H4 (cell line): ENCODE data around the gene IRGQ. TPM values are rescaled to one million over a fixed set of nuclear protein-coding genes. Genes with fewer than 3 reads are reported as not detected.
"Not testable (repeated sequence)": the region's sequence is repeated elsewhere in the genome, so short reads cannot be mapped to it uniquely, and the experiment has no call there.

ENCODE experiments used
- DNase-seq: peaks from one replicate; pipeline ENCODE4 v3.0.0-alpha.2; 2015; ENCODE audit warnings: low spot score
- total RNA-seq: library from RNA; depleted of rRNA; stranded (reverse); fragments of >200 nt; shearing (Covaris generic); gene quantifications from 2 replicates; pipeline ENCODE4 v1.2.3, GENCODE V29; 2014

The IRGQ gene
- total RNA-seq, 1 experiment from 2014 or later: 22.4 TPM

DNA sequence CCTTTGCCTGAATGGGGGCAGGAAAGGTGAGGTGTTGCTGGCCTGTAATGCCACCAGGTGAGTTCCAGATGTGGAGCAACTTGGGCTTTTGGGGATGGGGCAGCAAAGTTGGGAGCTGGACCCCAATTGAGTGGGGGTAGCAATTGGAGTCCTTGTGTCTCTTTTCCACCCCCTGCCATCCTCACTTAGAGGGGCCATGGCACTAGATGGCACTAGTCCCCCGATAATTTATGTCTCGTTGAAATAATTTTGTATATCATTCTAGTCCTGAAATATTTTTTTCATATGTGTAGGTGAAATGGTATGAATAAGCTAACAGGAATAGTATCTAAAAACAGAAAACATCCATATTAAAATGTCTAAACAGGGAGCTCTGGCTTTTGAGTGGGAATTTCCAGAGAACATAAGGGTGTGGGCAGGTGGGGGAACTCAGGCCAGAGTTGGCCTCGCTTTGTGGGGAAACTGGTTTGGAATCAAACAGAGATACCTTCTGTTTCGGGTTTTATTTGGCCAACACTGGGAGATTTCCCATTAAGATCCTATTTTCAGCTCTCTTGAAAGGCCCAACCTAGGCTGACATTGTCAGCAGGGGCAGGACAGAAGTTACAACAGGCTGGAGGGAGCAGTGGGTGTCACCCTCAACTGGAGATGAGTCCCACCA is 3.8 kb upstream of the IRGQ start:
- no peak for DNase-seq

DNA sequence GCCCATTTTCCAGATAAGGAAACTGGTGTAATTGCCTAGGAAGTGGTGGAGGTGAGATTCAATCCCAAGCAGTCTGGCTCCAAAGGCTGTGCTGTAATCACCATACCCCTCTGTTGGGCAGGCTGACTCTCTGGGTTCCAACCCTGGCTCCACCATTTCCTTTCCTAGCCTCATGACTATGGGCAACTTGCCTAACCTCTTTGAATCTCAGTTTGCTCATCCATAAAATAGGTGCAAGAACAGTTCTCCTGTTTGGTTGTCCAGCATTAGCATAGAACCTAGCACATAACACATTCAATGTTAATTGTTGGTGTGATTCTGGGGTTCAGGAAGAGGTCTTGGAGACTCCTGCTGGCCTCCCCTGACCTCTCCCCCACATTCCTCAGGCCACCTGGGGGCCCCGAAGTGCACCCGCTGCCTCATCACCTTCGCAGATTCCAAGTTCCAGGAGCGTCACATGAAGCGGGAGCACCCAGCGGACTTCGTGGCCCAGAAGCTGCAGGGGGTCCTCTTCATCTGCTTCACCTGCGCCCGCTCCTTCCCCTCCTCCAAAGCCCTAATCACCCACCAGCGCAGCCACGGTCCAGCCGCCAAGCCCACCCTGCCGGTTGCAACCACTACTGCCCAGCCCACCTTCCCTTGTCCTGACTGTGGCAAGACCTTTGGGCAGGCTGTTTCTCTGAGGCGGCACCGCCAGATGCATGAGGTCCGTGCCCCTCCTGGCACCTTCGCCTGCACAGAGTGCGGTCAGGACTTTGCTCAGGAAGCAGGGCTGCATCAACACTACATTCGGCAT is 2.7 kb upstream of the IRGQ start:
- DNase-seq: no peak

DNA sequence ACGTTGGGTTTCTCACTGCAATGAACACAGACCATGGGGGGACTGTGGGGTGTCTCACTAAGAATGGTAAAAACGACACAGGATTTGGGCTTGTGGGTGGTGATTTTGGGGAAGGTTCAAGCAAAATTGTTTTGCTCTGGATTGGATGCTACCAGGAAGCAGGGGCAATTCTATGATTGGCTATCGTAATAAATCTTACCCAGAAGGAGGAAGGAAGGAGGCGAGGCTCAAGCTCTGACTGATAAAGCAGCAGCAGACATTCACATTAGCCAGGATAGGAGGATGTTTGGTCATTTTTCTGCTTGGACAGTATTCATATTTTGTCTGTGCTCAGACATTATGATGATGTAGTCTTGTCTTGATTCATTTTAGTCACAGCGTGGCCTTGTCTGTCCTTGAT is 1.9 kb upstream of the IRGQ start:
- DNase-seq: no peak

DNA sequence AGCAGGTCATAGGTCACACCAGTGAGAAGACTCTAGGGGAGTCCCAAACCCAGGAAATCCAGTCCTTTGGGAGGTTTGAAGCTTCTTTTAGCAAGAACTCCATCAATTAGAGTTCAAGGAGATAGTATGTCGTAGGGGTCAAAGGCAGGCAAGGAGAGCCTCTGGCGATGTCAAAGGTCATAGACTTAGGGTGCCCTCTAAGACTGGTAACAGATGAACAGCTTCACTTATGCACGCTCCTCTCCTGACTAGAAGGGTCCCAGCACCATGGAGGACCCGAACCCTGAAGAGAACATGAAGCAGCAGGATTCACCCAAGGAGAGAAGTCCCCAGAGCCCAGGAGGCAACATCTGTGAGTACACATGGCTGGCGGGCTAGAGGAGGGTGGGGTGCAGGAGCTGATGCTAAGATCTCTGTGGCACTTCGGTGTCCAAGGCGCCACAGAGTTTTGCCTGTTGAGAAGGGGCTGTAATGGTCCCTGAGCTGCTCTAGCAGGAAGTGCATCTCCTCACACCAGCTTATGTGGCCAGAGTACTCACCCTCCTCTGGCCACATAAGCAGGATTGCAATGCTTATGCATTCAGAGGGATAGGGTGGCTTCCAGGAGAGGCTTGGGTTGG is 1.0 kb upstream of the IRGQ start:
- no peak for DNase-seq

DNA sequence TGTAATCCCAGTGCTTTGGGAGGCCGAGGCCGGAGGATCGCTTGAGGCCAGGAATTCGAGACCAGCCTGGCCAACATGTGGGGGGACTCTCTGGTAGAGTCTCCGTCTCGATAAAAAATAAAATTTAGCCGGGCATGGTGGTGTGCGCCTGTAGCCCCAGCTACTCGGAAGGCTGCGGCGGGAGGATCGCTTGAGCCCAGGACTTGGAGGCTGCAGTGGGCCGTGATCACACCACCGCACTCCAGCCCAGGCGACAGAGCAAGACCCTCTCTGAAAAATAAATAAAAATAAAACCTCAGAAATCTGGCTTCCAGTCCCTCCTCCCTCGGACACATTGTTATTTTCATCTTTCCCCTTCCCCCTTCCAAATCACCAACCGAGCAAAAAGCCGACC is 332 bp downstream of the IRGQ start:
- DNase-seq: no peak

DNA sequence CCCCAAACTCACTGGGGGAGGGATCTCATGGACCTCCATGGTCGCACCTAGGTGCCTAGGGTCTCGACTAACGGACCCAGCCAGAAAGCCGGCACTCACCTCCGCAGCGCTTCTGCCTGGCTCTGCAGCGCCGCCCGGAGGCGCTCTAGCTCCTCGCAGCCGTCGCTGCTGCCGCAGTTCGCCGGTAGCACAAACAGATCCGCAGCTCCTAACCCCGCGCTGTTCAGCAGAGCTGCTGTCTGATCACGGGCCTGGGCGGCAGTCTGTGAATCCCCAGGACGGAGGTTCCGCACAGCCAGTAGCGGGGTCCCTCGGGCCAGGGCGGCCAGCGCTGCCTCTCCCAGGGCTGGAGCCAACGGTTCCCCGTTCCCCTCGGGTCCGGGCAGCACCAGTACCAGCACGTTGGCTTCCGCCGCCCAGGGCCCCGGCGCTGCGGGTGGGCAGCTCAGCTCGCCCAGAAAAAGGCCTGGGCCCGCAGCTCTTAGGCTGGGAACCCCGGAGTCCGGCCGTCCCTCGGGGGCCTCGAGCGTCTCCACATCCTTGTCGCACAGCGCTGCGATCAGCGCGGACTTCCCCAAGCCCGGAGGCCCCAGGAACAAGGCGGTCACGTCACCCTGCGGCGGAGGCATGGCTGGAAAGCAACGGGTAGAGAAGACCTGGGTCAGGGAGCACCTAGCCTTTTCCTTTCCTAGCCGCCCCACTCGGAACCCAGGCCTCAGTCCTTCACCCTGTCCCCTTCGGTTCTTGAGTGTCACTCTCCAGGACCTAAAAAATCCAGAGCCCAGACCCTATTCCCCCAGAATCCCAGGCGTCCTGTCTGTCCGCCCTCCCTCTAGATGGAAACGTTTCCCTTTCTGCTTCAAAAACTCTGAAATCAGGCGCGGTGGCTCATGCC is 977 bp downstream of the IRGQ start:
- DNase-seq: no peak

DNA sequence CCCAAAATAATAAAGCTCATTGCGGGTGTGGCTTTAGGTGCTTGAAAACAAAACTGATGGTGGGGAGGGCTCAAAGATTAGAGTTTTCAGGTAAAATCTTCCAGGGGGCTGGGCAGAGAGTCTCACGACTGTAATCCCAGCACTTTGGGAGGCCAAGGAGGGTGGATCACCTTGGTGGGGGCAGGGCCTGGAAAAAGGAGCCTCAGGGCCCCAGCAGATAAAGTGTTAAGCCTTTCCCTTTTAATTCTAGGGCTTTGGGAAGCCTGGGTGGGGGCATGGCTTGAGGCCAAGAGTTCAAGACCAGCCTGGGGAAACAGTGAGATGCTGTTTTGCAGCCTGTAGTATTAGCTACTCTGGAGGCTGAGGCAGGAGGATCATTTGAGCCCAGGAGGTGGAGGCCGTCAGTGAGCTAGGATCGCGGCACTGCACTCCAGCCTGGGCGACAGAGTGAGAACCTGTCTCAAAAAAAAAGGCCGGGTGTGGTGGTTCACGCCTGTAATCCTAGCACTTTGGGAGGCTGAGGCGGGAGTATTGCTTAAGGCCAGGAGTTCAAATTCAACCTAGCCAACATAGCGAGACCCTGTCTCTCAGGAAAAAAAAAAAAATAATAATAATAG is 1.7 kb downstream of the IRGQ start:
- DNase-seq: no peak

DNA sequence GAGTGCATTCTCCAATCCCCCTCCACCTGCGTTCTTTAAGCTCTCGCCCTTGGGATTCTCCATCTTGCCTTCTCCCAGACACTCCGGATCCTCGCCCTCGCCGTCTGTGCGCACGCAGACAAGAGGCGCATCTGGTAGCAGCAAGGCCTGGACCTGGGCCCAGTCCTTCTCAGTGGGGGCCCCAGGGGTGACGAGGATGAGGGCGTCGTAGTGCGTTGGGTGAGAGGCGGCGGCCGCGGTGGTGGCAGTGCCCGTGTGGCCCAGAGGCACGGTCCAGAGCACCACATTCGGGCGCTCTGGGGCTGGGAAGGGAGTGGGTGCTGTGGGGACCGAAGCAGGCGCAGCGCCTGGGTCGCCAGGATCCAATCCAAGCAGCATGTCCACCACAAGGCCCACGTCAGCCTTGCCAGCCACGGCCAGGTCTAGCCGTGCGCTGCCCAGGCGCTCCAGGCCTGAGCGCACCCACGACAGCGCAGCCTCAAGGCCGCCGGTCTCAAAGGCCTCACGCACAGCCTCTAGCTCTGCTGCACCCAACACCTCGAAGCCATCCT is 3.1 kb downstream of the IRGQ start:
- DNase-seq: no peak

DNA sequence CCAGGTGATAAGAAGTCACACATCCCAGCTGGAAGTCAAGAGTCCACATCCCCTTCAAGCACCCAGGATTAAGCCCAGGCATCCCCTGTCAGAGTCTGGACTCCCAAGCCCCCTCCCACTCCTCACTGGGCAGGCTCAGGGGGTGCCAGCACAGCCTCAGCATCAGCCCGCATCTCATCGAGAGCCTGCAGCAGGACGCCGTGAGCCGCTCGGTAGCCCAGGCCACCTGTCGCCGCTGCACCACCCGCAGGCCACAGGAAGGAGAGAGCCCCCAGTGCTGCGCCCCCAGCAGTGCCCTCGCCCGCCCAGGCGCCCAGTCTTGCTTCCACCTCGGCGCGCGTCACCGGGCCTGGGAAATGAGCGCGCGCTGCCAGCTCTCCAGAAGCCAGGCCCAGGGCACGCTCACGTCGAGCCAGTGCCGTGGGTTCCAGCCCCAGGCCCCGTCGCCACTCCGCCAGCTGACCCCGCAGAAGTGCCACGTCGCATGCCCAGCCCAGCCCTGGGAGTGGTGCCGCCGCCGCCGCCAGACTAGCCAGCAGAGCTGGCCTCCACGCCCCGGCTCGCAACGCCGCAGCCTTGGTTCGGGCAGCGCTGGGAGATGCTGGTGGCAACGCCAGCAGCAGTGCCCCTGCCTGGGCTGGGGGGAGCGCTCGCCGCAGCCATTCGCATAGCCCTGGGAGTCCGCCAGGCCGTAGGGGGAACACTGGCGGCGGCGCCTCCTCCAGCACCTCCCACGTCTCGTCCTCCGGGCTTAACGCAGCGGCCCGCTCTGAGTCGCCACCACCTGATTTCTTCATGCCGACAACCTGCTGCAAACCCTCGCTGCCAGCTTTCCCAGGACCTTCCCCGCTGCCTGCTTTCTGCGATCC is 3.8 kb downstream of the IRGQ start:
- no peak for DNase-seq

DNA sequence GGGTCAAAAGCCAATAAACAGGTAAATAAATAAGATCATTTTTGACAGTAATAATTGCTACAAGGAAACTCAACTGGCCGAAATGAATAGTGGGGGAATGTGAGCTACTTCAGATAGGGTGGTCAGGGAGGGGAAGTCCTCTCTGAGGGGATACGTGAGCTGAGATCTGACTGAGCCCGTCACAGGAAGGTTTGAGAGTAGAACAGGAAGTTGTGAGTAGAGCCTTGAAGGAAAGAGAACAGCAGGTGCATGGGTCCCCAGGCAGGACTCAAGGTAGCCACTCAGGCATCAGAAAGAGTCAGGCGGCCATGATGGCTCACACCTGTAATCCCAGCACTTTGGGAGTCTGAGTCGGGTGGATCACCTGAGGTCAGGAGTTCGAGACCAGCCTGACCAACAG is 6.3 kb downstream of the IRGQ start:
- DNase-seq: no peak

DNA sequence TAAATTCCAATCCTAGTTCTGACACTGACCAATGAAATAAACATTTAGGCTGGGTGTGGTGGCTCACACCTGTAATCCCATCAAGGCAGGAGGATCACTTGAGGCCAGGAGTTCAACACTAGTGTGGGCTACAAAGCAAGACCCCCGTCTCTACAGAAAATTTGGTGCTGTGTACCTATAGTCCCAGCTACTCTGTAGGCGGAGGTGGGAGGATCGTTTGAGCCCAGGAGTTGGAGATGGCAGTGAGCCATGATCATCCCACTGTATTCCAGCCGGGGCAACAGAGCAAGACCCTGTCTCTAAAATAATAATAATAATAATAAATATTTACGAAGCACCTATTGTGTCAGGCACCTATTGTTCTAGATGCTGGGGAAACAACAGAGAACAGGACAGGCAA is 6.7 kb downstream of the IRGQ start:
- DNase-seq: no peak

DNA sequence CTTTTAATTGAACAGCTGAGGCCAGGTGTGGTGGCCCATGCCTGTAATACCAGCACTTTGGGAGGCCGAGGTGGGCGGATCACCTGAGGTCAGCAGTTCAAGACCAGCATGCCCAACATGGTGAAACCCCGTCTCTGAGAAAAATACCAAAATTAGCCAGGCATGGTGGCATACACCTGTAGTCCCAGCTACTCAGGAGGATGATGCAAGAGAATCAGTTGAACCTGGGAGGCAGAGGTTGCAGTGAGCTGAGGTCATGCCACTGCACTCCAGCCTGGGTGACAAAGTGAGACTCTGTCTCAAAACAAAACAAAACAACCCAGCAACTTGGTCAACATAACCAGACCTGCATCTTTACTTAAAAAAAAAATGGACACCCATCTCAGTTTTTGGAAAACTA is 8.9 kb downstream of the IRGQ start:
- not testable (repeated sequence) for DNase-seq

DNA sequence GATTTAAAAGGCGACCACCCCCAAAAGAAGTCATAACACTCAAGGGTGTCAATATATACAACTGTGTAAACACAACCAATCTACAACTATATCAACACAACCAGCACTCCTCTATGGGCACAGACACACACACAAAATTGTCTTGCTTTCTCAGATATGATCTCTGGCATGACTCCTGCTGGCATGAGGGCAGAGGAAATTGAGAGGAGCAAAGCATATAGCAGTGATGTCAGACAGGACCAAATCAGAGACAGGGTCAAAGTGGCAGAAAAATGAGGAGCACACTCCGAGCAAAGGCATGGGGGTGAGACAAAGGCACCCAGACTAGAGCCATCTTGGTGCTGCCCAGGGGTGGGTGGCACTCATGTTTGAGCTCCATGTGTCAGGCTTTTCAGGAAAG is 9.6 kb downstream of the IRGQ start:
- no peak for DNase-seq

DNA sequence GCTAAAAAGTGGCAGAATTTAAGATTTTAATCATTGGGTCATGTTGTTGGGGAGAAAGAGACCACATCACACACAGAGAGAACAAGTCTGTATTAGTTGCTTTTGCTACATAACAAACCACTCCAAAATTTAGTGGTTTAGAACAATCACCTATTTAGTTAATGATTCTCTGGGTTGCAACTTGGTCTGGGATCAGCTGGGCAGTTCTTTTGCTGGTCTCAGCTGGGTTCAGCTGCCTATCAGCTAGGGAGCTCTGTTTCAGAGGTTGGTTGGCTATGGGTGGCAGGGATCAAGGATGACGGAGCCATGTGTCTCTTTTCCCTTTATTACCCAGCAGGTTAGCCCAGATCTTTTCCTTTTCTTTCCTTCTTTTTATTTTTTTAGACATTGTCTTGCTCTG is 11.4 kb downstream of the IRGQ start:
- DNase-seq: no peak

DNA sequence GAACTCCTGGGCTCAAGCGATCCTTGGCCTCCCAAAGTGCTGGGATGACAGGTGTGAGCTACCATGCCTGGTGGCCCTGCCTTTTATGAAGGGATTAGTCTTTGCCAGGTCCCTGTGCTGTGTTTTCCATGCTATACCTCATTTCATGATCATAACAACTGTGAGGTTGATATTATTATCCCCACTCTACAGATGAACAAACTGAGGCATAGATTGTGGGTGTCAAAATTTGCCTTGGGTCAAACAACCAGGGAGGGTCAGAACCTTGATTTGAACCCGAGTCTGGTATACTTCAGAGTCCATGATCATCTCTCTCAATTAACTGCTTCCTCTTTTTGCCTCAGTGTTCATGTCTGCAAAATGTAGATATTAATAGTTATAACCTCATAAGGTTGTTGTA is 13.4 kb downstream of the IRGQ start:
- DNase-seq: no peak

DNA sequence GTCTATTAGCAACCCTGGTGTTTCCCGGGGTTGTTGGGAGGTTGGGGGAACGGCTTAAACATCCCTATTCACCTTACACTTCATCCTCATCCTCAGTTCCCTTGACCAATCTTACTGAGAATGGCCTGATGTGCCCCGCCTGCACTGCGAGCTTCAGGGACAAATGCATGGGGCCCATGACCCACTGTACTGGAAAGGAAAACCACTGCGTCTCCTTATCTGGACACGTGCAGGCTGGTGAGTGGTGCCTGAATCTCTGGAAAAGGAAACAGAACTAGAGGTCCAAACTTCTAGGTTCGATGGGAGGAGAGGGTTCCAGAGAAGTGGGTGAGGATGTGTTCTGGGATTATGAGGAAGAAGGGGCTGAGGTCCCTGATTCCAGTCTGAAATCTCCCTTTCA is 14.5 kb downstream of the IRGQ start:
- no peak for DNase-seq

DNA sequence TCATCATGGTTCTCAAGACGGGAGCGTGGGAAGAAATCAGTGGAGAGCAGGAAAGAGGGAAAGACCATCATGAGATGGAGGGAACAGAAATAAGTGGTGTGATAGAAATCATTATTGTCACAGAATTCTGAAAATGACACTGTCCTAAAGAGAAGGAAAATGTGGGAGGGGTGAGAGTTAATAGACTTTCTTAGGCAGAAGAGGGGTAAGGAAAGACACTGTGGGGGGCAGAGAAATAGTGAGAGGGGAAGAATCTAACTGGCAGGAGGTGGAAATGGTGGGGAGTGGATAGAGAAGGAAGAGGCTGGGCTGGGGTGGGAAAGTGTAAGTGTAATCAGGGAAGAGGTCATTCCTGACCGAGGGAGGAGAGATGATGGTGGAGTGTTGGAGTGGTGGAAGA is 17.1 kb downstream of the IRGQ start:
- DNase-seq: no peak

DNA sequence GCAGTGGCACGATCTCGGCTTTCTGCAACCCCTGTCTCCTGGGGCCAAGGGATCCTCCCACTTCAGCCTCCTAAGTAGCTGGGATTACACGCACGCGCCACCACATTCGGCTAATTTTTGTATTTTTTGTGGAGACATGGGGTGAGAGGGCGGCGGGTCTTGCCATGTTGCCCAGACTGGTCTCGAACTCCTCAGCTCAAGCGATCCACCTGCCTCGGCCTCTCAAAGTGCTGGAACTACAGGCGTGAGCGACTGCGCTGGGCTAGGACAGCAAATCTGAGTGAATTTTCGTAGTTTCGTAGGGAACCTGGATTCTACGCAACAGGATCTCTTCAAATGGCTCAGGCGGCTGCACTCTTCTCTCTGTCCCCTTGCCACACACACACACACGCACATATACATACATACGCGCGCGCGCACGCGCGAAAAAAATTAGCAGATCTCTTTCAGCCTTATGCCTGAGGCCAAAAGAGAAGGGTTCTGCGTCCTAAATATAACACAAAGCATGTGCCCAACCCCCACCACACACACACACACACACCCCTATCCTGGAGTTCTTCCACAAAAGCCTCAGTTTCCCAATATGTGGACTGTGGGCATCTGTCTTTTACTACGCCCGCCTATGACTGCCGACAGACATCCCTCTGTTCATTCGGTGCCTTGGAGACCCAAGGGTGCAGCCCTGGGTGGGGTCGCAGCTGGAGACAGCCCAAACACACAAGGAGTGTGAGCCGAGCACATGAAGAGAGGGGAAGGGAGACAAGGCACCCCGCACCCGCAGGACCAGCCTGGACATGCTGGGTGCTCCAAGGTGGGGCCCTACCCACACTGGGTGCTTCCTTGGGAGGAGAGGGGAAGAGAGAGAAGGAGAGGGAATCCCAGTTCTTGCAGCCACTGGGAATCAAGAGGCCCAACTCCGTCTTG is 19.7 kb downstream of the IRGQ start:
- DNase-seq: no peak
